ENCODE measurements around the gene PNPLA7. TPM values are rescaled to one million over a fixed set of nuclear protein-coding genes. Genes with fewer than 3 reads are reported as not detected.
"Not testable (repeated sequence)": the region's sequence is repeated elsewhere in the genome, so short reads cannot be mapped to it uniquely, and the experiment has no call there.

The PNPLA7 gene
- total RNA-seq, 4 donors from 2014 or later: 24.1 to 44.3 (median 28.2) TPM

- WGBS, 2 donors: 91 to 92% methylated on average over 20 of the region's 23 CpGs
- intact Hi-C loops (cut with DNase I; ENCODE audit: low total_unique reads): no loop called here
- no peak for DNase-seq (ENCODE audit: low spot score in 2 of 2)
- TF ChIP-seq POLR2A (IDR thresholded peaks at IDR 0.05) (no peak), CTCF (IDR thresholded peaks at IDR 0.05) (no peak)
- no peak overlapping the region for H3K4me3 ChIP-seq (ENCODE audit: low read depth, poor library complexity, severe bottlenecking)
Observed at GRCh38 chr9:137515338-137515724, 34.9 kb downstream of the PNPLA7 start.

GRCh38 chr9:137514691-137515337, 35.4 kb downstream of the PNPLA7 start:
- no peak for DNase-seq (ENCODE audit: low spot score in 2 of 2)
- TF ChIP-seq CTCF (IDR thresholded peaks at IDR 0.05) (no peak), POLR2A (IDR thresholded peaks at IDR 0.05) (no peak)
- H3K4me3 ChIP-seq (ENCODE audit: low read depth, poor library complexity, severe bottlenecking): no peak overlapping the region
- 89 to 91% methylated on average over 21 to 22 of the region's 30 CpGs for WGBS, 2 donors
- intact Hi-C loops (cut with DNase I; ENCODE audit: low total_unique reads): no loop called here

GRCh38 chr9:137513801-137514570, 36.2 kb downstream of the PNPLA7 start:
- H3K4me3 ChIP-seq (ENCODE audit: low read depth, poor library complexity, severe bottlenecking); intact Hi-C loops (cut with DNase I; ENCODE audit: low total_unique reads); DNase-seq (ENCODE audit: low spot score in 2 of 2): not testable (repeated sequence)
- 80 to 82% methylated on average over 17 to 29 of the region's 42 CpGs for WGBS, 2 donors

- DNase-seq (ENCODE audit: low spot score in 2 of 2); H3K4me3 ChIP-seq (ENCODE audit: low read depth, poor library complexity, severe bottlenecking); intact Hi-C loops (cut with DNase I; ENCODE audit: low total_unique reads): not testable (repeated sequence)
- WGBS, 2 donors: 87 to 92% methylated on average over 5 of the region's 5 CpGs
Observed at GRCh38 chr9:137513136-137513535, 37.1 kb downstream of the PNPLA7 start.

GRCh38 chr9:137511758-137512463, 38.3 kb downstream of the PNPLA7 start:
- intact Hi-C loops (cut with DNase I; ENCODE audit: low total_unique reads): no loop called here
- DNase-seq (ENCODE audit: low spot score in 2 of 2): no peak
- no peak for TF ChIP-seq CTCF (IDR thresholded peaks at IDR 0.05)
- TF ChIP-seq POLR2A (IDR thresholded peaks at IDR 0.05): no peak
- 89 to 90% methylated on average over 25 of the region's 25 CpGs for WGBS, 2 donors
- H3K4me3 ChIP-seq (ENCODE audit: low read depth, poor library complexity, severe bottlenecking): no peak overlapping the region

- intact Hi-C loops (cut with DNase I; ENCODE audit: low total_unique reads); H3K4me3 ChIP-seq (ENCODE audit: low read depth, poor library complexity, severe bottlenecking); DNase-seq (ENCODE audit: low spot score in 2 of 2): not testable (repeated sequence)
- 93% methylated on average over 14 to 22 of the region's 22 CpGs for WGBS, 2 donors
Observed at GRCh38 chr9:137511126-137511525, 39.1 kb downstream of the PNPLA7 start.

GRCh38 chr9:137509198-137509597, 41.0 kb downstream of the PNPLA7 start:
- H3K4me3 ChIP-seq (ENCODE audit: low read depth, poor library complexity, severe bottlenecking): no peak overlapping the region
- intact Hi-C loops (cut with DNase I; ENCODE audit: low total_unique reads): no loop called here
- no peak for TF ChIP-seq CTCF (IDR thresholded peaks at IDR 0.05)
- TF ChIP-seq POLR2A (IDR thresholded peaks at IDR 0.05): no peak
- no peak for DNase-seq (ENCODE audit: low spot score in 2 of 2)
- 89 to 91% methylated on average over 14 of the region's 14 CpGs for WGBS, 2 donors

Measured in lower leg skin (tissue), 4 donors.